MCF 10A (cell line): ENCODE results near the gene CORO7. TPM values are rescaled to one million over a fixed set of nuclear protein-coding genes. Genes with fewer than 3 reads are reported as not detected.

Experiments
- BruUV-seq: library from RNA; stranded (reverse); fragments of 400-500 nt; replicated peaks from 2 replicates; lab custom pipeline; 2021; lab: Mats Ljungman, UMichigan
- CTCF ChIA-PET: fragments of 300-600 bp; sonication (Branson Sonifier 250); formaldehyde crosslinking; extraction: SDS; loops from one replicate; lab custom pipeline; 2021; ENCODE audit warnings: antibody characterized with exemption, inconsistent platforms; lab: Yijun Ruan, JAX
- POLR2A ChIA-PET: fragments of 300-600, 350-650 bp; sonication (Branson Sonifier 250); formaldehyde crosslinking; extraction: SDS; loops from one replicate; lab custom pipeline; 2020; ENCODE audit warnings: antibody characterized with exemption, inconsistent platforms; lab: Yijun Ruan, JAX
- DNase-seq: peaks from one replicate; pipeline ENCODE4 v3.0.0-alpha.2; 2018; ENCODE audit not compliant: unreplicated experiment
- H3K27ac Mint-ChIP-seq: one replicate; pipeline ENCODE4 v1.8.0; 2022; ENCODE audit warnings: mild to moderate bottlenecking, low read depth, mixed read lengths; ENCODE audit not compliant: unreplicated experiment
- H3K27me3 Mint-ChIP-seq: one replicate; pipeline ENCODE4 v1.8.0; 2022; ENCODE audit warnings: mixed read lengths; ENCODE audit not compliant: insufficient read depth, unreplicated experiment
- H3K36me3 Mint-ChIP-seq: one replicate; pipeline ENCODE4 v1.8.0; 2022; ENCODE audit warnings: mild to moderate bottlenecking, moderate library complexity, mixed read lengths; ENCODE audit not compliant: insufficient read depth, unreplicated experiment
- H3K4me1 Mint-ChIP-seq: one replicate; pipeline ENCODE4 v1.8.0; 2022; ENCODE audit warnings: mixed read lengths; ENCODE audit not compliant: insufficient read depth, unreplicated experiment
- H3K4me3 Mint-ChIP-seq: one replicate; pipeline ENCODE4 v1.8.0; 2022; ENCODE audit warnings: mild to moderate bottlenecking, moderate library complexity, mixed read lengths; ENCODE audit not compliant: unreplicated experiment
- H3K9me3 Mint-ChIP-seq: one replicate; pipeline ENCODE4 v1.8.0; 2022; ENCODE audit warnings: mixed read lengths; ENCODE audit not compliant: unreplicated experiment
- intact Hi-C: fragments of 100-400 bp; cut with micrococcal nuclease; formaldehyde crosslinking; loops from 2 replicates; pipeline ENCODE4 v1.14.1; 2022
- total RNA-seq: library from RNA; stranded (reverse); gene quantifications from 2 replicates; pipeline ENCODE4 v1.2.3, GENCODE V29; 2022
- TF ChIP-seq, protein P1 (sequence below): fragments of 200-600 bp; IDR thresholded peaks from one replicate; pipeline ENCODE4 v1.8.0; 2022; ENCODE audit warnings: antibody characterized with exemption, mild to moderate bottlenecking; ENCODE audit not compliant: unreplicated experiment

The CORO7 gene
- total RNA-seq, 1 experiment from 2014 or later, result 20.3 TPM

- DNase-seq, result peak; percentile 95
- Mint-ChIP-seq H3K27me3 (no peaks in the 10 kb centered on the region), H3K4me3 (peak overlapping the region; percentile 84), H3K27ac (peak overlapping the region; percentile 92), H3K36me3 (peaks cover 19% of the 10 kb centered on the region), H3K9me3 (no peaks in the 10 kb centered on the region), H3K4me1 (peaks cover 8% of the 10 kb centered on the region)
- no TSS peak for BruUV-seq
- intact Hi-C loops, result loop anchor here (1.0 to 2.0 kb wide), 3 partner anchors 8 to 35 kb away; partner anchors contain the start of gene TFAP4
- POLR2A ChIA-PET, result interaction anchor here (1.0 to 3.4 kb wide), 5 partner anchors 9 to 650 kb away, joined by 3 to 32 read pairs (median 5); partner anchors contain the start of genes GLIS2 and TFAP4
- TF ChIP-seq, protein P1, sequence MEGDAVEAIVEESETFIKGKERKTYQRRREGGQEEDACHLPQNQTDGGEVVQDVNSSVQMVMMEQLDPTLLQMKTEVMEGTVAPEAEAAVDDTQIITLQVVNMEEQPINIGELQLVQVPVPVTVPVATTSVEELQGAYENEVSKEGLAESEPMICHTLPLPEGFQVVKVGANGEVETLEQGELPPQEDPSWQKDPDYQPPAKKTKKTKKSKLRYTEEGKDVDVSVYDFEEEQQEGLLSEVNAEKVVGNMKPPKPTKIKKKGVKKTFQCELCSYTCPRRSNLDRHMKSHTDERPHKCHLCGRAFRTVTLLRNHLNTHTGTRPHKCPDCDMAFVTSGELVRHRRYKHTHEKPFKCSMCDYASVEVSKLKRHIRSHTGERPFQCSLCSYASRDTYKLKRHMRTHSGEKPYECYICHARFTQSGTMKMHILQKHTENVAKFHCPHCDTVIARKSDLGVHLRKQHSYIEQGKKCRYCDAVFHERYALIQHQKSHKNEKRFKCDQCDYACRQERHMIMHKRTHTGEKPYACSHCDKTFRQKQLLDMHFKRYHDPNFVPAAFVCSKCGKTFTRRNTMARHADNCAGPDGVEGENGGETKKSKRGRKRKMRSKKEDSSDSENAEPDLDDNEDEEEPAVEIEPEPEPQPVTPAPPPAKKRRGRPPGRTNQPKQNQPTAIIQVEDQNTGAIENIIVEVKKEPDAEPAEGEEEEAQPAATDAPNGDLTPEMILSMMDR, result no peak
- CTCF ChIA-PET, result interaction anchor here (1.0 to 3.1 kb wide), 5 partner anchors 10 to 369 kb away, joined by 3 to 19 read pairs (median 7); no protein-coding TSS in a partner anchor
Measured at GRCh38 chr16:4307215-4308037, 109.0 kb downstream of the CORO7 start.

GRCh38 chr16:4306470-4307214 is 109.8 kb downstream of the CORO7 start:
- TF ChIP-seq, protein P1, result no peak
- POLR2A ChIA-PET, result interaction anchor here (1.0 to 3.4 kb wide), 4 partner anchors 10 to 649 kb away, joined by 3 to 32 read pairs (median 8); partner anchors contain the start of genes GLIS2 and TFAP4
- TSS peak; percentile 85 for BruUV-seq
- intact Hi-C loops, result loop anchor here (1.0 kb wide), 2 partner anchors 7 to 11 kb away; no protein-coding TSS in a partner anchor
- peak overlapping the region; percentile 84 for H3K4me3 Mint-ChIP-seq
- H3K27me3 Mint-ChIP-seq, result no peaks in the 10 kb centered on the region
- CTCF ChIA-PET, result interaction anchor here (1.0 to 2.9 kb wide), 5 partner anchors 9 to 368 kb away, joined by 3 to 9 read pairs (median 4); no protein-coding TSS in a partner anchor
- peak overlapping the region; percentile 92 for H3K27ac Mint-ChIP-seq
- H3K9me3 Mint-ChIP-seq, result no peaks in the 10 kb centered on the region
- peaks cover 8% of the 10 kb centered on the region for H3K4me1 Mint-ChIP-seq
- H3K36me3 Mint-ChIP-seq, result peaks cover 22% of the 10 kb centered on the region
- DNase-seq, result no peak

Other genes starting within 250 kb of the CORO7 start
- not detected in 2 replicates for gene SRL, start 174.5 kb downstream of the CORO7 start, total RNA-seq
- 15.5 and 23.9 TPM in 2 replicates for gene TFAP4, start 143.6 kb downstream of the CORO7 start, total RNA-seq
- gene GLIS2, start 100.5 kb downstream of the CORO7 start, total RNA-seq, result 14.7 and 15.8 TPM in 2 replicates
- gene PAM16, start 65.3 kb downstream of the CORO7 start, total RNA-seq, result 71.8 and 117 TPM in 2 replicates
- gene VASN, start 44.7 kb downstream of the CORO7 start, total RNA-seq, result 4.0 and 7.1 TPM in 2 replicates
- 98.1 and 101 TPM in 2 replicates for gene DNAJA3, start 9.3 kb upstream of the CORO7 start, total RNA-seq
- gene NMRAL1, start 58.0 kb upstream of the CORO7 start, total RNA-seq, result 41.2 and 48.6 TPM in 2 replicates
- gene HMOX2, start 59.8 kb upstream of the CORO7 start, total RNA-seq, result 60.4 and 65.6 TPM in 2 replicates
- gene CDIP1, start 122.2 kb upstream of the CORO7 start, total RNA-seq, result 6.0 and 8.0 TPM in 2 replicates
- gene C16orf96, start 139.7 kb upstream of the CORO7 start, total RNA-seq, result not detected in 2 replicates
- 28.0 and 42.1 TPM in 2 replicates for gene UBALD1, start 198.3 kb upstream of the CORO7 start, total RNA-seq
- 61.3 and 62.9 TPM in 2 replicates for gene MGRN1, start 208.2 kb upstream of the CORO7 start, total RNA-seq